ENCODE results near the gene NKAIN4.

Gene NKAIN4

DNA sequence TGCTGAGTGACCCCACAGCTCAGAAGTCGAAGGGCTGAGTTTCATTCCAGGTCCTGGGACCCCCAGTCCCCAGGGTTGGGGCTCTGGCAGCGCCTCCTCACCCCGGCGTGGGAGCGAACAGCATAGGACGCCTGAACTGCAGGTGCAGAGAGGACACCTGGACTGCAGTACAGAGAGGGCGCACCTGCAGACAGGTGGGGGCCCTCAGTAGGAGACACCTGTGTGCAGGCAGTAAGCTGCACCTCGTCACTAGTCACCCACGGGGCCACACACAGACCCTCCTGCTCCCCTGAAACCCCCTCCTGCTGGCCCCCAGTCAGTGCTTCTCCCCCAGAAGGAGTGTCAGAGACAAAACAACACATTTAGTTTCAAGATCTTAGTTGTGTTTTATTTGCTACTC is 8.6 kb upstream of the NKAIN4 start:
- TF ChIP-seq, protein P1, sequence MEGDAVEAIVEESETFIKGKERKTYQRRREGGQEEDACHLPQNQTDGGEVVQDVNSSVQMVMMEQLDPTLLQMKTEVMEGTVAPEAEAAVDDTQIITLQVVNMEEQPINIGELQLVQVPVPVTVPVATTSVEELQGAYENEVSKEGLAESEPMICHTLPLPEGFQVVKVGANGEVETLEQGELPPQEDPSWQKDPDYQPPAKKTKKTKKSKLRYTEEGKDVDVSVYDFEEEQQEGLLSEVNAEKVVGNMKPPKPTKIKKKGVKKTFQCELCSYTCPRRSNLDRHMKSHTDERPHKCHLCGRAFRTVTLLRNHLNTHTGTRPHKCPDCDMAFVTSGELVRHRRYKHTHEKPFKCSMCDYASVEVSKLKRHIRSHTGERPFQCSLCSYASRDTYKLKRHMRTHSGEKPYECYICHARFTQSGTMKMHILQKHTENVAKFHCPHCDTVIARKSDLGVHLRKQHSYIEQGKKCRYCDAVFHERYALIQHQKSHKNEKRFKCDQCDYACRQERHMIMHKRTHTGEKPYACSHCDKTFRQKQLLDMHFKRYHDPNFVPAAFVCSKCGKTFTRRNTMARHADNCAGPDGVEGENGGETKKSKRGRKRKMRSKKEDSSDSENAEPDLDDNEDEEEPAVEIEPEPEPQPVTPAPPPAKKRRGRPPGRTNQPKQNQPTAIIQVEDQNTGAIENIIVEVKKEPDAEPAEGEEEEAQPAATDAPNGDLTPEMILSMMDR (IDR thresholded peaks at IDR 0.05; ENCODE audit: insufficient read depth, low read length, missing control alignments) = no peak
- CTCF ChIA-PET = no interaction called here
- DNase-seq (ENCODE audit: low read depth, low spot score) = no peak
- POLR2A ChIA-PET = no interaction called here
- no peak overlapping the region for H3K4me3 ChIP-seq (ENCODE audit: low read depth, low read length)

DNA sequence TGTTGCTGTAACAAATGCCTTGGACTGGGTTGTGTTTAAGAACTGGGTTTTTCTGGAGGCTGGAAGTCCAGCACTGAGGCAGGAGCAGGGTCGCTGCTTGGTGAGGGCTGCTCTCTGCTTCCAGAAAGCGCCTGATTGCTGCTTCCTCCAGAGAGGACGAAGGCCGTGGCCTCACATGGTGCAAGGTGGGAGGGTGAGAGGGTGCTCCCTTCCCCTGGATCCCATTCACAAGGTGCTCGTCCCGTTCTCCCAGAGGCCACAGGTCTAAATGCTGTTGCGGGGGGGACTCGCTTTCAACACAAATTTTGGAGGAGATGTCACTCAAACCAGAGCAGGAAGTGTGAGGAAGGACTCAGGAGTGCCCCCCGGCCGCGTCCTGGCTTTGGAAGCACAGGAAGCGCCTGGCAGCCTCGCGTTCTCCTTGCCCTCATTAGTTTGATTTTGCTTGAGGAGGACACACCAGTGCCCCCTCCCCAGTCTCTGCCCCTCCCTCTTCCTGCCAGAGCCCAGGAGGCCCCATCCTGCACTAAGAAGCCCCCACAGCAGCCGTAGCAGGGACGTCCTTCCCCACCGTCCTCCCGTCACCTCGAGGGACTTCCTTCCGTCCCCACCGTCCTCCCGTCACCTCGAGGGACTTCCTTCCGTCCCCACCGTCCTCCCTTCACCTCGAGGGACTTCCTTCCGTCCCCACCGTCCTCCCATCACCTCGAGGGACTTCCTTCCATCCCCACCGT is 7.7 kb upstream of the NKAIN4 start:
- TF ChIP-seq, protein P1 (IDR thresholded peaks at IDR 0.05; ENCODE audit: insufficient read depth, low read length, missing control alignments) = no peak
- DNase-seq (ENCODE audit: low read depth, low spot score) = no peak
- ChIA-PET POLR2A (no interaction called here), CTCF (interaction anchor here (1.5 kb wide), 1 partner anchor 39 kb away, joined by 10 read pairs; no protein-coding TSS in a partner anchor)
- H3K4me3 ChIP-seq (ENCODE audit: low read depth, low read length) = no peak overlapping the region

DNA sequence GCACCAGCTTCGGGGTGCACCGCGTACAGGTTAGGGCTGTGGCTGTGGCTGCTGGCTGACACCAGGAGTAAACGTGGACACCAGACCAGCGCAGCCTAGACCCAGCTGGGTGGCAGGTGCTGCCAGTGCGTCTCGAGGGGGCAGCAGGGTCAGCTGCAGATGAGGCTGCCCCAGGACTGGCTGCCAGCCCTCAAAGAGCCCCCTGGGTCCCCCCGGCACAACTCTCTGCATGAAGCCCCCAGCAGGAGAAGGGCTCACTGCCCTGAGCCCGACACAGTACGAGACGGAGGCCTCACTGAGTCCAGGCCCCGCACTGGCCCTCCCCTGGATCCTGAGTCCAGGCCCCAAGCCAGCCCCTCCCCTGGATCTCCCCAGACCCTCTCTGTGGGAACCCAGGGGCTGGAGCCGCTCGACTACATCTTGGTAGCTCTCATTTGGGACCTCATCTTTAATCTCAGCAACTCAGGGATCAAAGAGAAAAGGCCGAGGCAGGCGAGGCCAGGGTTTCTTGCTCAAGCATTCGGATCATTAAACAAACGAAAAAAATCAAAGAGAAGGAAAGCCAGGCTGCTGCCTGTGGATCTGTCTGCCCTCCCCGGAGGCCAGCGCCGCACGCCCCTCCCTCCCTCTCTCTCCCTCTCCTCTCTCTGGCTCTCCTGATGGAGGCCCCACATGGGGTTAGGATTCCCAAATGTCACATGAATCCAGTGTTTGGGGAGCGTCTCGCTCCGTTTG is 7.0 kb upstream of the NKAIN4 start:
- DNase-seq (ENCODE audit: low read depth, low spot score) = no peak
- ChIA-PET POLR2A (no interaction called here), CTCF (interaction anchor here (0.8 to 1.5 kb wide), 2 partner anchors 38 to 120 kb away, joined by 3 to 10 read pairs; no protein-coding TSS in a partner anchor)
- H3K4me3 ChIP-seq (ENCODE audit: low read depth, low read length) = no peak overlapping the region
- TF ChIP-seq, protein P1 (IDR thresholded peaks at IDR 0.05; ENCODE audit: insufficient read depth, low read length, missing control alignments) = no peak

DNA sequence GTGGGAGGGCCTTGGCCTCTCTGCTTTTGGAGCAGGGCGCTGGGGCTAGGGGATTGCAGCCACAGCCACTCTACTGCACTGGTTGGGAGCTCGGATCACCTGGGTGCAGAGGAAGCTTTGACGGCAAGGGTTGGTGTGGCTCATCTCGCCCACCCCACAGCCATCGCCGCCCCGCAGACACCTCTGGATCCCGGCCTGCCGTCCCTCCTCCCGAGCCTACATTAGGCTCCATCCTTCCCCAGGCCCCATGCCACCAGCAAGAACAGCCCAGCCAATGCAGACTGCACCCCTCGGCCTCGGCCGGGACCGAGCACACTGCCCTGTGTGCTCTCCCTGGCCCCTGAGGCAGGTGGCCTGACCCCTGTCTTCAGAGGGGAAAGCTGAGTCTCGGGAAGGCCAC is 6.3 kb upstream of the NKAIN4 start:
- DNase-seq (ENCODE audit: low read depth, low spot score) = no peak
- TF ChIP-seq, protein P1 (IDR thresholded peaks at IDR 0.05; ENCODE audit: insufficient read depth, low read length, missing control alignments) = no peak
- CTCF ChIA-PET = interaction anchor here (0.8 to 1.5 kb wide), 2 partner anchors 37 to 121 kb away, joined by 3 to 10 read pairs; no protein-coding TSS in a partner anchor
- POLR2A ChIA-PET = interaction anchor here (0.5 kb wide), 1 partner anchor 72 kb away, joined by 3 read pairs; no protein-coding TSS in a partner anchor
- H3K4me3 ChIP-seq (ENCODE audit: low read depth, low read length) = no peak overlapping the region

DNA sequence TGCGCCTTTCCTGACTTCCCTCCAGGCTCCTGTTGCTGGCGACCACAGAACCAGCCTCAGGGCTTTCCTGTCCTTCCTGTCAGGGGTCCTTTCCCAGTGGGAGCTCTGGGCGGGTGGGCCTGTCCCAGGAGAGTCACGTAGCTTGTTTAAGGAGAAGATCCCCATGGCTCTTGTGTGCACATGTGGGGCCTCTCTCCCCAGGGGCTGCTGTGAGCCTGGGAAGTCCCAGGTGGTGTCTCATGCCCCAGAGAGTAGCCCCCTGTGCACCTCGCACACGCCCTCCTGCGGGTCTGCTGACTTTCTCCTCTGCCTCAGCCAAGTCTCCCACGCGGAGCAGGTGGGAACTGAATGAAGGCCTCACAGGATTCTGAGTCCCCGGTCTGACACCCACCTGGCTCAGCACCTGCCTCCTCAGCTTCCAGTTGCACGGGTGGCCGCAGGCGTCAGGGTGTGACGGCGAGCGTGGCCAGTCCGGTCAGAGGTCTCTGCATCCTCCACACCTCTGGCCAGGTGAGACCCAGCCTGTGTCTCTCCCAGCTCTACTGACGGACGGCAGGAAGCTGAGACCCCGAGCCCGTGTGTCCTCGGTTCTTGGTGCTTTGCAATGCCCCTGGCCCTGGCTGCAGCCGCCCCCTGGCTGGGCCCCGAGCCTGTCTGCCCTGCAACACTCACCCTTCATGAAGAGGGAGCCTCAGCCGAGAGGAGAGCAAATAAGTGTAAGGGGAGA is 5.6 kb upstream of the NKAIN4 start:
- no peak overlapping the region for H3K4me3 ChIP-seq (ENCODE audit: low read depth, low read length)
- no peak for DNase-seq (ENCODE audit: low read depth, low spot score)
- ChIA-PET POLR2A (interaction anchor here (0.5 kb wide), 1 partner anchor 72 kb away, joined by 3 read pairs; no protein-coding TSS in a partner anchor), CTCF (interaction anchor here (0.6 to 1.5 kb wide), 4 partner anchors 37 to 121 kb away, joined by 3 to 10 read pairs (median 3); no protein-coding TSS in a partner anchor)
- TF ChIP-seq, protein P1 (IDR thresholded peaks at IDR 0.05; ENCODE audit: insufficient read depth, low read length, missing control alignments) = no peak

Measured in AG04449 (cell line).